ENCODE data around the gene MTMR2.
A peak's percentile ranks its signal among the peaks of the same experiment; 100 is the strongest.

Gene MTMR2

DNA sequence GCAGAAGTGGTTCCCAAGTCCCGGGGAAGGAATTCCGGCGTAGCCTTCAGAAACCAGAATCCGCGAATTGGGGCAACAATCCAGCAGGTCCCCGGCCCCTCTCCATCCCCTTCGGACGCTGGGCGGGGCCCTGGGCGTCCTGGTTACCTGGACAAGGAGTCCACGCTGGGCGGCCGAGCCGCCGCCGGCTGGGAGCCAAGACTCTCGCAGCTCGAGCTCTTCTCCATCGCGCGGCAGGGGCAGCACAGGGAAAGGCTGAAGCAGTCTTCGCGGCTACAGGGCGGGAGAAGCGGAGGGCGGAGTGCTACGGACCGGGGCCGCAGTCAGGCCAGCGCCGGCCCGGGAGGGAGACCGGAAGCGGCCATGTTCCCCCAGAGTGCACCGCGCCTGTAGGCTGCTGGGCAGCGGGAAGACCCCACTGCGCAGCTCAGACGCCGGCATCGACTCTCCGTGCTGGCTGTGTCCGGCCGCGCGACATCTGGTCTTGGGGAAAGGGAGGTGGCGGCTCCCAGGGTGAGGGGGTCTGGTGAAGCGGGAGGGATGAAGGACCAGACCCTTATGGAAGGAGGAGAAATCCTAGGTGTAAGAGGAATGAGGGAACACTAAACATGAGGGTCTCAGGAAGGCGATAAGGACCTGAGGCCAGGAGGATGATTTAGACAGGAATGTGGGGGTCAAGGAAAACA is at the start of gene MTMR2:
TSS of gene MTMR2 (minus strand) at position 380 of the 686 bp plus-strand sequence. CDS start at position 227, 153 bp downstream.
- peak; percentile 74 for DNase-seq

DNA sequence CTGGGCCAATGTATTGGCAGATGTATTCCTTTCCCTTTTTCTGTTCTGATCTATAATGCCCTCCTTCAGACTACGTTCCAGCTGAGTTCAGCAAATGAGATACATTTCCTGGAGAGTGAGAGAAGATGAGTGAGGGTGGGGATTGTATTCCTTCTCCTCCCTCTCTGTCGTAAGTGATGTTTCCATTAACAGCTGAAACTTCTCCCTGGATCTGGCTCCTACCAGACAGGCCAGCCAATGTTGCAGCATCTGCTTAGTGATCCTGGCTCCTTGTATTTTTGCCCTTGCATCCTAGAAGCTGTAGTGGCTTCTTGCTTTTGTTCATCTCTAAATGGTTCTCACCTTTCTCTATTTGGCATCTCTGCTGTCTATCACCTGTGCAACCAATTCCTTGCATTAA is 48.2 kb upstream of the MTMR2 start:
- DNase-seq = no peak

DNA sequence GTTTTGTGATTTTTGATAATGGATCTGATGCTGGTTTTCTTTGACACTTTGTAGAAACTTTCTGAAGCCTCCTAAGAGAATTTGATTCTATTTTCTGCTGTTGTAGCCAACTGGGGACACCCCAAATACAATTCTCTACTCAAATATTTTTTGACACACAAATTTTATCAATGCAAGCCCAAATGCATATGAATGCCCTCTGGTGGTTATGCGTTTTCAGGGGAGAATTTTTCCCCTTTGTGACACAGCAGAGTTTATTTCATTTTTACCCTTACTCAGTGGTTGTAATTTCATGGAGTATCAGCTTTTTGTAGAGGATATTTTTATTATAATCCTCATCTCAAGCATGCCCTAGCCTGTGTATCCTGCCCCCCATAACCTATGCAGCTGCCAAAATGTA is 44.7 kb upstream of the MTMR2 start:
- no peak for DNase-seq

DNA sequence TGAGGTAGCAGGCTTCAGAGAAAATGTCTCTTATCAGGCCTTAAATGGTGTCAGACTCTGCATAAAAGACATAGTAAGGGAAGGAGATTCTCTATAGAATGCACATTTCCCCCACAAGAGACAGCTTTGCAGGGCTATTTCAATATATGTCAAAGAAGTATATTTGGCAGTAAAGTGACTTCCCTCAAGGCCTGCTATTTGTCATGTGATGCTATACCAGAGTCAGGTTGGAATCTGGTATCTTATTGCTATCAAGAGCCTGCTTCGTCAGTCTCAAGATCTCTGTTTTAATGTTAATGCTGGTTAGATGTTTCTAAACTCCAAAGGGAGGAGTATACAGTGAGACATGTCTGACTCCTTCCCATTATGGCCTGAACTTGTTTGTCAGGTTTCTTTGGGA is 40.4 kb upstream of the MTMR2 start:
- DNase-seq = no peak

DNA sequence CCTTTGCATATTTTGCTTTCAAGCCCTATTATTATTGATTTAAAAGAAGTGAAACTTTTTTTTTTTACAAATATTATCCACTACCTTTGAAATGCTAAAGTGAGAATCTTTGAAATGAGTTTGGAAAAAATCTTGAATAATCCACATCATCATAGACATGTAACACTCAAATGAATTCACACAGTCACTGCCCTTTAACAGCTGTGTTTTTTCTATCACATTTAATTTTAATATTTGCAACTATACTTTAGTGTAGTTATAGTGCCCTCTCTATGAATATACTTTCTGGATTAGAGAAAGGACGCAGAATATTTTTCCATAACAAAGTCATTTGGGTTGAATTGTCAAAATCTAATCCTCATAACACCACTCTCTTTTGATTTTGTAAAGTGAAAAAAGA is 37.9 kb upstream of the MTMR2 start:
- no peak for DNase-seq

DNA sequence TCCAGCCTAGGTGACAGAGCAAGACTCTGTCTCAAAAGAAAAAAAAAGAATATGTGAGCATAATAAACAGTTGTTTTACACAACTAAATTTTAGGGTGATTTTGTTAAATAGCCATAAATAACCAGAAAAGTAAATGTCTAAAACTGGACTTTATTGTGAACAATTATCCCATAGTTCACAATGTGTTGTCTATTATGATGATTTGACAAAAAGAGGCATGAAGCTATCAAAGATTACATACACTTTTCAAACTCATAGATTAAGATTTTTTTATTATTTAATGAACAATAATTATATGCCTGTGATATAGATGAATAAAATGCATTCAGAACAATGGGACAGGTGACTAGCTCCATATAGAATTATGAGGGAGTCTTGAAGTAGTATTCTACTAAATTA is 27.0 kb upstream of the MTMR2 start:
- no peak for DNase-seq

DNA sequence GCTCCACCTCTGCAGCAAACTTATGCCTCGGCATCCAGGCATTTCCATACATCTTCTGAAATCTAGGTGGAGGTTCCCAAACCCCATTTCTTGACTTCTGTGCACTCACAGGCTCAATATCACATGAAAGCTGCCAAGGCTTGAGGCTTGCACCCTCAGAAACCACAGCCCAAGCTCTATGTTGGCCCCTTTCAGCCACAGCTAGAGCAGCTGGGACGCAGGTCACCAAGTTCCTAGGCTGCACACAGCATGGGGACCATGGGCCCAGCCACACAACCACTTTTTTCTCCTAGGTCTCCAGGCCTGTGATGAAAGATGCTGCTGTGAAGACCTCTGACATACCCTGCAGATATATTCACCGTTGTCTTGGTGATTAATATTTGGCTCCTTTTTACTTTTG is 24.7 kb upstream of the MTMR2 start:
- DNase-seq = no peak

DNA sequence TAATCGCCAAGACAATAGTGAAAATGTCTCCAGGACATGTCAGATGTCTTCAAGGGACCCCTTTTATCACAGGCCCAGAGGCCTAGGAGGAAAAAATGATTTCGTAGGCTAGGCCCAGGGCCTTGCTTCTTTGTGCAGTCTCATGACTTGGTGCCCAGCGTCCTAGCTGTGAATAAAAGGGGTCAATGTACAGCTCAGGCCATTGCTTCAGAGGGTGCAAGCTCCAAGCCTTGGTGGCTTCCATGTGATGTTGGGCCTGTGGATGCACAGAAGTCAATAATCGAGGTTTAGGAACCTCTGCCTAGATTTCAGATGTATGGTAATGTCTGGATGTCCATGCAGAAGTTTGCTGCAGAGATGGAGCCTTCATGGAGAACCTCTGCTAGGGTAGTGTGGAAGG is 20.7 kb upstream of the MTMR2 start:
- no peak for DNase-seq

DNA sequence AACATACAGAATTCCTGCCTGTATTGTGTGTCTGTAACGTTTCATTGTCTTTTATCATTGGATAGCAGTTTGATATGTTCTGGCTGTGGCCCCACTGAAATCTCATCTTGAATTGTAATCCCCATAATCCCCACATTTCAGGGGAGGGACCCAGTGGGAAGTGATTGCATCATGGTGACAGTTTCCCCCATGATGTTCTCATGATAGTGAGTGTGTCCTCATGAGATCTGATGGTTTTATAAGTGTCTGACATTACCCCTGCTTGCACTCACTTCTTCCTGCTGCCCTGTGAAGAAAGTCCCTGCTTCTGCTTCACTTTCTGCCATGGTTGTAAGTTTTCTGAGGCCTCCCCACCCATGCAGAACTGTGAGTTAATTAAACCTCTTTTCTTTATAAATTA is 19.6 kb upstream of the MTMR2 start:
- no peak for DNase-seq

DNA sequence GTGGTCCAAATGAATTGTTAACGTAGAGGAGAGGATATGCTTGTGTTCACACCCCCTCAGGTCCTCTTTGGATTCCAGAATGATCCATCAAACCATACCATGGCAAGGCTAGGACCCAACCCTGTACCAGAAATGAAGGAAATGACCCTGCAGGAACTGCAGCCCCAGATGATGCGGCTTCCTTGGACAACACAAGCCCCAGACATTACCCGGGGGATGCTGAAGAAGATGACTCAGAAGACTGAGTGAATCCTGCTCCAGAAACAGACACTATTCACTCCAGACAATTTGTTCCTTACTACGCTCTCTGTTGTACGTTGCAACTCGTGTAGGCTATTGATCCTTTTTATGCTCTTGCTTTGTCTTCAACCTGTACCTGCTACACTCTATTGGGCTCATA is 15.2 kb upstream of the MTMR2 start:
- no peak for DNase-seq

DNA sequence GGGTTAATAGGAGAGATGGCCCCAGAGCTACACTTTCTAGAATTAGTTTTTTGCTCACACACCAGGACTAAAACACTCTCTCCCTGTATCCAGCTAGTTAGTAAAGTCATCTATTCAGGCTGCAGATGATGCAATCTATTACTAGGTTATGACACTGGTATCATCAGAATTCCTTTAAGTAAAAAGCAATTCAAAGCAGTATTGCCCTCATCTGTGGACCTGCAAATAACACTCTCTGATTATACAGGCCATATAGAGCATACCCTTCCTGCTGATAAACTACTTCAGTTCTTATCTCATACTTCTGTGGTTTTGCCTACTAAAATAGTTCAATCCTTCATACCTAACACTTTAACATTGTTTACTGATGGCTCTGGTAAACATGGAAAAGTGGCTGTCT is 13.5 kb upstream of the MTMR2 start:
- no peak for DNase-seq

DNA sequence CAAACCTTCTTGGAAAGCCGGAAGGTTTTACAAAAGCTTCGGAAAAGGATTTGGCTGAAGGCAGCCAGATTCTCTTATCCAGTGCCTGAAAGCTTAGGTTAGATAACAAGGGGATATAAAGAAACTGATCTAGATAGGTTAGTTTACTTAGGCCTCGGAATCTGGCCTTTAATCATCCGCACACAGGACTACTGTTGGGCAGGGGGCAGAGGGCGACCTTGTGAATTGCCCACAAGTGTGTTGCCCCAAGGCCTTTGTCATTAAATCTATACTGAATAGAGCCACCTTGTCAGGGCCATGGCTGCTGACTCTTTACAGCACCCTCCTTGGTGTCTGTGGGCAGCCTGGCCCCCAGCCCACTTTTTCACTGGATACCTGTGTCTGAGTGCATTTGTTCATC is 9.7 kb upstream of the MTMR2 start:
- DNase-seq = no peak

DNA sequence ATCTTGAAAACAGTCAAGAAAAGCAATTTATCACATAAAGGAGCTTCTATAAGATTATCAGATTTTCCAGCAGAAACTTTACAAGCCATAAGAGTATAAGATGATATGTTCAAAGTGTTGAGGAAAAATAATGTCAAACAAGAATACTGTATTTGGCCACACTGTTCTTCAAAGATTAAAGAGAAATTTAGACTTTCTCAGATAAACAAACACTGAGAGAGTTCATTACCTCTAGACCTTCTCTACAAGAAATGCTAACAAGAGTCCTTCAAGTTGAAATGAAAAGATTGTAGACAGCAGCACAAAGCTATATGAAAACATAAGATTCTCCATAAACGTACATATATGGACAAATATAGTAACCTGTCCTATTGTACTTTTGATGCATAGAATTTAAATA is 8.0 kb upstream of the MTMR2 start:
- DNase-seq = no peak

DNA sequence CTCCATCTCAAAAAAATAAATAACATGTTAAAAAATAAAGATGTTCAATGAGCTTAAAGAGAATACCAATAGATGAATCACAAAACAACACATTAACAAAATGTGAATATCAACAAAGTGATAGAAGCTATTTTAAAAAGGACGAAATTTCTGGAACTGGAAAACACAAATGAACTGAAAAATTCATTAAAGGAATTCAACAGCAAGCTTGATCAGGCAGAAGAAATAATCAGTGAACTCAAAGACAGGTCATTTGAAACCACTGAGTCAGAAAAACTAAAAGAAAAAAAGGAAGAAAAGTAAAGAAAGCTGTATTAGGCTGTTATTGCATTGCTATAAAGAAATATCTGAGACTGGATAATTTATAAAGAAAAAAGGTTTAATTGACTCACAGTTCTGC is 7.0 kb upstream of the MTMR2 start:
- DNase-seq = no peak

DNA sequence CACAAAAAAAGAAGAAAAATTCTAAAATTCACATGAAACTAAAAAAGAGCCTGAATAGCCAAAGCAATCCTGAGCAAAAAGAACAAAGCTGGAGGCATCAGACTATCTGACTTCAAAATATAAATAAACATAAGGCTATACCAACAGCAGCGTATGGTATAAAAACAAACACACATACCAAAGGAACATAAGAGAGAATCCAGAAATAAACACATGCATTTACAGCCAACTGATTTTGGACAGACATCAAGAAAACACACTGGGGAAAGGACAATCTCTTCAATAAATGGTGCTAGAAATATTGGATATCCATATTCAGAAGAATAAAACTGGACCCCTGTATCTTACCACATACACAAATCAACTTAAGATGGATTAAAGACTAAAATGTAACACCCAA is 2.8 kb upstream of the MTMR2 start:
- no peak for DNase-seq

DNA sequence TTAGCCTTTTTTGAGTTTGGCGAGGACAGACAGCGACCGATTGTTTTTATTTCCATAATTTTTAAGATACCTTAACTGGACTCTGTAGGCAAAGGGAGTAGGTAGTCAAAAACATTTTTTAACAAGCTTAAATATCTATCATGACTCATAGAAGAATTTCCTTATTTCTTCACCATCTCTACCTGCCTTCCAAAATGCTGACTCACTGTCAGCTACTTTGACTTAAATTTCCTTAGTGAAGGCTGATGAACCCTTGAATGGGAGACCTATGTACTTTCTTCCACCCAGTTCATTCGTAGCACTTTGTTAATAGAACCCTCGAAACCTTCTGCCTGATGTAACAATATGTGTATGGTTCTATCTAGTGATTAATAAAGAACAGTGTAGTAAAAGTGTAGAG is 1.1 kb upstream of the MTMR2 start:
- DNase-seq = no peak

DNA sequence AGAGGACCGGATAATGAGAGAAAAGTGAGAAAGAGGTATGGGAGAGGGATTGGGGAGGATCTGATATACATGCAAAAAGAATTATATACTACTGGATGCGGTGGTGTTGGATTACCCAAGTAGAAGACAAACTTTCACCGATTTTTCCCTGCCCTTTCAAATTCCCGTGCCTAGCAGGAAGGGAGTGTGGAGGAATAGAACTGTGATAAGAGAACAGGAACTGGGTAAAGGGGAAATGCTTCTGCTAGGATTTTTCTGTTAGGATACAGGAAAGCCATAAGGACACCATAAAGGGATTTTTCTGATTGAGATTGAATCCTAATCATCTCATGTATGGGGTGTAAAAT is 480 bp upstream of the MTMR2 start:
- DNase-seq = no peak

DNA sequence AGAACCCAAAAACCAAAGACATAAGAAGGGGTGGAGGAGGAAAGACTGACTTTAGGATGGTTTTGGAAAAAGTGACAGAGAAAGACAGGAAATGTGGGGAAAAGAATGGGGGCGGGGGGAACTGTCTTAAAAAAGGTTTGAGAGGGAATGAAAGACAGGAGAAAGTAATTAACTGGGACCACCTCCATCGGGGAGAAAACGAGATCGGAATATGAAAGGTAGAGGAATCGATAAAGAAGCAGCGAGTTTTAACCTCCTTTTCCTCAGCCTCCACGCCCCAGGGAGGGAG is 524 bp downstream of the MTMR2 start:
- DNase-seq = peak; percentile 31

DNA sequence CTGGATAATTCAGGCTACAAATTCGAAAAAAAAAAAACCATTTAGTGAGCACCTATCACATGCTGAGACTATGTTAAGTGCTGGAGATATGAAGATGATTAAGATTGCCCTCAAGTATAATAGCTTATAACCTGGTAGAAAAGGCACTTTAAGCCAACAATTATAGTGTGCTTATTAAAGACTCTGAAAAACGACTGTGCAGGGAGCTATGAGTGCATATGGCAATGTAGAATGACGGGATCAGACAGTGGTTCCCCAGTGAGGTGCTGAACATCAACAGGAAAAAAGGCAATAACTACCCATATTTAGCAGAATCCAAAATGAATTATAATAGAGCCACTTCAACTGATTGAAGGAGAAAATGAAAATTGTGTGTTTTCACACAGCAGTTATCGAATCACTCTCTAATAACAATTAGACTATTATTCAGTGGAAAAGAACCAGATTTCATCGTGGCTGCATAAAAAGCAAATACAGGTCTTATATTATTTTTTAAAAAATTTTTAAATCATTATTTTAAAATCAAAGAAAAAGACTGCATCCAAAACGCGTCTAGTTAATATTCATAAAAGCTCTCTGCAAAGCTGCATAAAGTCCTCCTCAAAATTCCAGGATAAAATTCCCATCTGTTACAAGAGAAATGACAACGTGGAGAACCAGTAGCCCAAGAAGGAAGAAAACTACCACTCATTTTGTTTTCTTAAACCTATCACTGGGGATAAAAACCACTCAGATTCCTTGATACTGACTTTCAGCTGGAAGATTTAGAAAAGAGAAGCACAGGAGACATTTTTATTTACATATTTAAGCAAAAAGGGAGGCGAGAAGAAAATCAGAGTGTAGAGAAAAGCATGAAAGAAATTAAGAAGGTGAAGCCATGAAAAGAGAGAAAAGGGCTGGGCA is 1.1 kb downstream of the MTMR2 start:
- DNase-seq = no peak

DNA sequence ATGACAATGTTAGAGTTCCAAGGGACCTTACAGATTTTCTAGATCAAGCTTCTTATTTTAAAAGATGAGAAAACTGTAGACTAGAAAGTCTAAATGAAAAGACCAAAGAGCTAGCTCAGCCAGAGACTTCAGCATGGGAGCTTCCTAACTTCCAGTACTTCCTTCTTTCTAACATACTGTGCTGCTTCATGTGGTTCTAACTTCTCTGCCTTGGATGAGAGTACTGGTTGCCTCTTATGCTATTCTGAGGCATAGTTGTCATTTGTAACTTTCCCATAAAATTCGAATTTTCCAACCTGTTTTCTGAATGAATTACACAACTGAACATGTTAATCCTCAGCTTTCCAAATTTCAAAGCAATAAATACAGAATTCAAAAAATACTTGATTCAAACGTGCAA is 1.8 kb downstream of the MTMR2 start:
- no peak for DNase-seq

DNA sequence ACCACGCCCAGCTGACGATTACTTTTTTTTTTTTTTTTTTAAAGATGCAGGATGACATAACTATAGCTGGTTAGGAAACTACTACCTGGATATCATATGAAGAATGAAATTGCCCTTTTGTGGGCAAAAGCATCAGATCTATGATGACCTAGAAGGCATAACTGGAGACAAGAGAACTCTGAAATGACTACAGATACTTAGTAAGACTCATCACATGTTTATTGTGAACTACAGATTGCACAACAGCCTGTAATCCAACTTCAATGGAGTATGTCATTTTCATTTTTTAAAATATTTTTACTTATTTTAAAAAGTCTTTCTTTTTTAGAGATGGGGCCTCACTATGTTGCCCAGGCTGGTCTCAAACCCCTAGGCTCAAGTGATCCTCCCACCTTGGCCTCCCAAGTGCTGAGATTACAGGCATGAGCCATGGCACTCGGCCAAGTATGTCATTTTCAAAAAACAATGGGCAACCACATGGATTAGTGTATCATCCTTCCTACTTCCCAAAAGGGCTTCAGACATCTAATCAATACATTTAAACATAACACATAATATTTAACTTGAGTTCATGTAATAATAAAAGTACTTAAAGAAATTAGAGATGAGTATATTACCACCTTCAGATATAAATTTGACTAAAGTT is 3.3 kb downstream of the MTMR2 start:
- no peak for DNase-seq

DNA sequence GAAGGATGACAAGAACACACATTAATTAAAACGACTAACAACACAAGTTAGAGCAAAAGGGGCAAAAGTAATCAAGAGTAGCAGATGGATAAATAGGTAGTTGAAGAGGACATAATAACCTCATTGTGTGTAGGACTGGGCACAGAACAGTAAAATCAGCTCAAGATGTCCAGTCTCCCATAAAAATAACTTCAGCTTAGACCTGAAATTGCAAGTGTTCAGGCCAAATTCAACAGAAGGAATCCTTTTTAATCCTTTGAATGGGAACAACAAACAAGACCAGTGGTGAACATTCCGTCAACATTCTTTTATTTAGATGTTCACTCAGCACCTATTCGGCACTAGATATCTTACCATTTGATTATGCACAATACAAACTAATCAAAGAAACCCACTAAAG is 4.4 kb downstream of the MTMR2 start:
- DNase-seq = no peak

DNA sequence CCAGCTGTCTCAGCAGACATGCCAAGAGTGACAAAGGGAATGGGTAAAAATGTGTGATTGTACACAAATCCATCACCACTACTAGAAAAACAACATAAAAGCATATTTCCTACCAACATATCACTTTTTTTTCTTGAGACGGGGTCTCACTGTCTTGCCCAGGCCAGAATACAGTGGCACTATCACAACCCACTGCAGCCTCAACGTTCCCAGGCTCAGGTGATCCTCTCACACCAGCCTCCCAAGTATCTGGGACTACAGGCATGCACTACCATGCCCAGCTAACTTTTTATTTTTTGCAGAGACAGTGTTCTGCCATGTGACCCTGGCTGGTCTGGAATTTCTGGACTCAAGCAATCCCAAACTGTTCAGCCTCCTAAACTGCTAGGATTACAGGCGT is 5.2 kb downstream of the MTMR2 start:
- no peak for DNase-seq

DNA sequence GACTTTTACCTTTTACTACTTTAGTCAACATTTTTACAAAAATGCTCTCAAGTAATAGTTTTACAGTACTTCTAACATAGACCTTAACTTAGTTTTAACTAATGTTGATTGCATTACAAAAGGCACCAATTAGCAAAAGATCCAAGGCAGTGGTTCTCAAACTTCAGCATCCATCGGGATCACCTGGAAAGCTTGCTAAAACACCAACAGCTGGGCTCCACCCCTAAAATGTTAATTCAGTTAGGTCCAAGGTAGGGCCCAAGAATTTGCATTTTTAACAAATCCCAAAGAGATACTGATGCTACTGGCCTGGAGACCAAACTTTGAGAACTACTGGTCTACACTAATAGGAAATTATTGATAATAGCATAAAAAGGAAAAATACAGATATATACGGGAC is 5.9 kb downstream of the MTMR2 start:
- no peak for DNase-seq
